GM18861 (cell line): ENCODE results near the gene TM4SF4.
A peak's percentile ranks its signal among the peaks of the same experiment; 100 is the strongest.

Source experiments
- ATAC-seq: cut with Tn5 transposase; IDR thresholded peaks from one replicate; pipeline ENCODE4 v1.9.1; 2021; ENCODE audit not compliant: unreplicated experiment

TM4SF4 gene

DNA sequence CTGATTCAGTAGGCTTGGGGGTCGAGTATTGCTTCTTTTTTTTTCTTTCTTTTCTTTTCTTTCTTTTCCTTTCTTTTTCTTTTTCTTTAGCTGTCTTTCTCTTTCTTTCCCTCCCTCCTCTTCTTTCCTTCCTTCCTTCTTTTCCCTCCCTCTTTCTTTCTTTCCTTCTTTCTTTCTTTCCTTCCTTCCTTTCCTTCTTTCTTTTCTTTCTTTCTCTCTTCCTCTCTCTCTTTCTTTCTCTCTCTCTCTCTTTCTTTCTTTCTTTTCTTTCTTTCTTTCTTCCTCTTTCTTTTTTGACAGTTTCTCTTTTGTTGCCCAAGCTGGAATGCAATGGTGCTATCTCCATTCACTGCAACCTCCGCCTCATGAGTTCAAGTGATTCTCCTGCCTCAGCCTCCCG, 36.0 kb downstream of the TM4SF4 start:
- no peak for ATAC-seq

DNA sequence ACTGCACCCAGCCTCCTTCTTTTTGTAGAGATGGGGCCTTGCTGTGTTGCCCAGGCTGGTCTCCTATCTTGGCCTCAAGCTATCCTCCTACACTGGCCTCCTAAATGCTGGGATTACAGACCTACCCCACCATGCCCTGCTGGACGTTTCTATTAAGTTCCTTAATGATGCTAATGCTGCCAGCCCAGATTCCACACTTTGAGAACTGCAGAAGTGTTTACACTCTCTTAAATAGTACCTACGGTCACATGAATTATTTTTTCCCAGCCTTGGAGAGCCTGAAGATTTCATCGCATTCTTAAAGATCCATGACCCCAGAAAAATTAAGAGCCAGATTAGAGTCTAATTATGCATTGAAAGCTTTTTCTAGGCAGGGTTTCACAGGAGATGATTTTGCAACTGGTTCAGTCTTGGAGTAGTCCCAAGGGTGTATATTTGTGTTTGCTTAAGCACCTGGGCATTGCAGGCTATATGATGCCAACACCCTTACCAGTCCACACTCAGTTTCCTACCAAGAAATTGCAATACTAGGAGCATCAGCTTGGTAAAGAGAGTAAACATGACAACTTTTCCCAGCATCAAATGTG, 36.6 kb downstream of the TM4SF4 start:
- ATAC-seq = no peak

DNA sequence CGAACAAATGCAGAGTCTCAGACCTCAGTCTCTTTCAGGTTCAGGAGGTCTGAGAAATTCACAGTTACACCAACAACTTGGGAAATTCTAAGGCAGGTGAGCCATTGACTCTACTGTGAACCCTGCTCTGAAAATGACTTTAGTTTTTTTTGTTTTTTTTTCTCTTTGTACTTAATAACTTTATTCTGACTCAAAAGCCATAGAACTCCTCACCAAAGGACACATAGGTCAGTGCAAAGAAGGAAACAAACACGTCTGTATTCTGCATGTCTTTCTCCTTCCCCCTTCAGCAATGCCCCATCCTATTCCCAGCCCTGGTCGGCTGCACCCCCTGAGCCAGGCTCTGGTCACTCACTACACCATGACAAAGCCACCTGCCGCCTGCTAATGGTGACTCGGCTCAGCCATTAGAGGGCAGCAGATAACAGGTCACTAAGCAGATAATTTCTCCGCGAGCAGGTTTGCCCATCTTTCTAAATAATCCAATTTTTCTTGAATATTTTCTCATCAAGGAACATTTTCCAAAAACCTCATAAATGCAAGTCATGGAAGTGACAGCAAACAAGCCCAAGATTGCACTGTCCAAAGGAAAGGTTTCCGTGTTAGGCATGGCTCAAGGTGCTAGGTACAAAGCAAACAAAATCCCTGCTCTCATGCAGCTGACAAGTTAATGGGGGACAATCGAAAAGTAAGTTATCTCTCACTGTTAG, 37.7 kb downstream of the TM4SF4 start:
- ATAC-seq = peak; percentile 87

DNA sequence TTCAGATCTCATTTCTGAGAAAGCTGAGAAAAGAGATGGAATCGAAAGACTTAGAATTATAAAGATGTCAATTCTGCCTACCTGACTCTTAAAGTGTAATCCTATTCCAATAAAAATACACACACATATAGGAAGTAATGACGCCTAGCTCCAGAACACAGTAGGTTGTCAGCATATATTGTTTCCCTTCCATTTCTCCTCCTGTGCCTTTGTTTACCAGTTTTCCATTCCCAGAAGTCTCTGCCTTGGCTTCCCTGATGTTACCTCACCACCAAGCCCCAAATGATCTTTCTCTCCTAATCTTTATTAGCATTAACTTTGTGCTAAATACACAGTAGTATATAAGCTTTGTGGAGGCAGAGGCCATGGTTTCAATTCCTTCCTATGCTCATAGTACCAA, 40.0 kb downstream of the TM4SF4 start:
- no peak for ATAC-seq

DNA sequence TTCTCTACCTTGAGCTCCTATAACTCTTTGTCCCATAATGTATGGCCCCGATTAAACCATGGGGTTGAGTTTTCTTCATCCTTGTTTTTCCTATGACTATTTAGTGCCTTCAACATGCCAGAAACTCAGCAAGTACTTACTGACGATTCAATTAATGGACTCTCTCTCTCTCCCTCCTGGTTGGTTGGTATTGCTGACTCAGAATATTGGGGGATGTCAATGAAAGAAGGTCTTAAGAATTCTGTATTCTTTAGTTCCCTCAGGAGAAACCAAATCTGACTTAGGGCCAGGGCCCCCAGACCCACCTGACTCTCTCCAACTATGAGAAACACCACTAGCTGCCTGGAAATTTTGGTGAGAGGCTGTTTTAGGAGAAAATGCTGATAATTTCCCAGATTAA, 40.8 kb downstream of the TM4SF4 start:
- no peak for ATAC-seq

DNA sequence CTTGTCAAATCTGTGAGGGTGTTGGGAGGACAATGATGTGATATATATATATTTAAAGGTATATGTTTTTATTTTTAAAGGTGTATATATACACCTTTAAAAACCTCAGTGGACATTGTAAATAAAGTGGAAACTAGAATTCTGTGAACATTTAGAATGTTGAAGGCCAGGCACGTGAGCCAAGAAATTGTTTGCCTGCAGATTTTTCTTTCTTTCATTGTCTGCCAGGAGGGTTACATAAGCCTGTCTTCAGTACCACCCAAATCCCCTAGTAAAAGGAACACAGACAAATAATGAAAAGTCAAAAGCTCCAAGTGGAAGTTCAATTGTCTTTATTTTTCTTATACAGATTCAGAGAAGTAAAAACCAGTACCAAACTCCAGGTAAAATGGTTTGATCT, 42.4 kb downstream of the TM4SF4 start:
- ATAC-seq = no peak

DNA sequence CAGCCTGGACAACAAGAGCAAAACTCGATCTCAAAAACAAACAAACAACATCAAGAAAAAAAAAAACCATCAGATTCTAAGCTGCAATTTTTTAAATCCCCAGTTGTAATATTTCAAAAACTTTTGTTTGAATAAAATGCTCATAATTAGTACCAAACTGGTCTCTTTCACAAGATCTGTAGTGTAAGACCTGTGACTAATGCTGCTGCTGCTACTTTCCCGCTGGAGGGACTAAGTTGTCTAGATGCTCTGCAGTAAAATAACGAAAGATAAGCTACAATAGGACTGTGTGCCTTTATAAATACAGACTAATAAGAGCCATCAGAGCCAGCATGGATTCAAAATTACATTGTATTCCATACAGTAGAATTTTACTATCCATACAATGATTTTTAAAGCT, 45.4 kb downstream of the TM4SF4 start:
- ATAC-seq = no peak

DNA sequence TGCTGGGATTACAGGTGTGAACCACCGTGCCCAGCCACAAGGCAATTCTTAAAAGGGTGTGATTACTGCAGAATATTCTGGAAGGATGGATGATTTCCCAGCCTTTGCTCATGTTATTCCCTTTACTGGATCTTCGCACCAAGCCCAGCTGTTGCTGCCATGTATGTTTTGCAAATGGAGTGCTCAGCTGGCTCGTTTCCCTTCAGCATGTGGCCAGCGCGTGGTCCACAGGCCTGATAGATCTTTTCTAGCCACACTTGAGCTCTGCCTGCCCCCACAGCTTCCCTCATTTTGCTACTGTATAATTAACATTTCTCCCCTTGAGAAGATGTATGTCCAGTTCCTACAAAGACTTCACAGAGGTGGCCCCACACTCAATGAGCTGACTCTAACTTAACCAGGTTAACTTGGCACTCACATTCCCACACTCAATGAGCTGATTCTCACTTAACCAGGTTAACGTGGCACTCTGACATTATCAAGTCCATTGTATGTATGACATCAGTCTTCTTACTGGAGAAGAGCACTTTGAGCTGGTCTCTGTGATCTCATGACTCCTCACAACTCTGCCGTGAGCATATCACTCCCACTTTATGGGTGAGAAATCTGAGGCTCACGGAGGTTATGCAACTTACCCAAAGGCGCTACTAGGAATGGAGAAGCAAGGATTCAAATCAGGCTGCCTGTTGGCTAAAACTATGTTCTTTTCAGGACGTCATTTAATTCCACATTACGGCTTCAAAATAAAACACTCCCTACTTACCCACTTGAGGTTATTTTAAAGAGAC, 49.2 kb downstream of the TM4SF4 start:
- no peak for ATAC-seq

DNA sequence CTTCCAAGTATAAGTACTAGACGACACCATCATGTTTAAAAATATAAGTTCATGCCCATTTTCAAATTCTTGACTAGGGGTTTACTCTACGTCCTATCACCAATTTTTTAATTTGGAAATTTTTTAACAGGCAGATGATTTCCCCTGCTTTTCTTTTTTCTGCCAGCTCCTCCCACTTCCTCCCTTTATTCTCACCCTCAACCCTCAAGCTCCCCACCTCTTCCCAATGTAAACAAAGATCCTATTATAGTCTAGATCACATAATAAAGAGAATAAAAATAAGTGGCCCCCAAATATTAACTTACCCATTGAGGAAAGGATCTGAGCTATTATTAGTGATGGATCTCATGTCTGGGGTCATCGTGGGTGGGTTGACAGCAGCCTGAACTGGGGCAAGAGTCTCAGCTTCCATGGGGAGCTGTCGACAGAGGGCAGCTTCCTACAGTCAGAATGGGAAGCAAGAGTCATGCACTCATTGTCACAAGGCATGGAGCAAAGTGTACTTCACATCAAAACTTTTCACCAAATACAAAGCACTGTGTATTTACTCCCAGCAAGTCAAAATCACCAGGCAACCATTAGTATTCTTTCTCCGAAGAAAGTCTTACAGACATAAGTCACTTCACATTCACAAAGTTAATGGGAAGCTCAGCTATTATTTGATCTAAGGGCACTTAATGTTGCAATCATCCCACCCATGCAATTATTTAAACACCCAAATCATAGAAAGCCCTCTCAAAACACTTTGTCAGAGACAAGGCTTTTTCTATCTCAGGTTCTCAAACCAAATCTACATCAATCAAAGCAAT, 53.2 kb downstream of the TM4SF4 start:
- no peak for ATAC-seq

DNA sequence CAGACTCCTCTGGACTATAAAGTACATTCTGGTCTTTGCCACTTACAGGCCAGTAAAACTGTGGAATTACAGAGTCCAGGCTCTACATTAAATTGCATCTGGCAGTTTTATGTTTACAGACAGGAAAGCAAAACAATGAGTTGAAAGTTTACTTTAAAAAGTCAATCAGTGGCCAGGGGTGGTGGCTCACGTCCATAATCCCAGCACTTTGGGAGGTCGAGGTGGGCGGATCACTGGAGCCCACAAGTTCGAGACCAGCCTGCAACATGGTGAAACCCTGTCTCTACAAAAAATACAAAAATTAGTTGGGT, 53.8 kb downstream of the TM4SF4 start:
- ATAC-seq = no peak

DNA sequence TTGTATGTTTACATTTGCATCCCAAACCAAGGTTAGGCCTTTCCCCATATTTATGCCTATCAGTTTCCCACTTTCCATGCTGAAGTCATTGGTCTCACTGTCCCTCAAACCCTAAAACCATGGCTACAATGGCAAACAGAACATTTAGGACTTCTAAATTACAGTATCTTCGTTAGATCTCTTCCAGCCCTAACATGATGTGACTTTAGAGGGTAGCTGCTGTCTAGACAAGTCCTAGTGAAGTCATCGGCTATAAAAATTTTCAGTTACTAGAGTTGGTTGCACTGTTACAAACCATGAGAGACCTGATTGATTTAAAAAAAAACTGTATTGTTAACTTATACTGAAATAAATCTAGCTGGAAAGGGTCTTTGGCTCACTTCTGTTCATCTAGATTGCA, 54.6 kb downstream of the TM4SF4 start:
- ATAC-seq = no peak

DNA sequence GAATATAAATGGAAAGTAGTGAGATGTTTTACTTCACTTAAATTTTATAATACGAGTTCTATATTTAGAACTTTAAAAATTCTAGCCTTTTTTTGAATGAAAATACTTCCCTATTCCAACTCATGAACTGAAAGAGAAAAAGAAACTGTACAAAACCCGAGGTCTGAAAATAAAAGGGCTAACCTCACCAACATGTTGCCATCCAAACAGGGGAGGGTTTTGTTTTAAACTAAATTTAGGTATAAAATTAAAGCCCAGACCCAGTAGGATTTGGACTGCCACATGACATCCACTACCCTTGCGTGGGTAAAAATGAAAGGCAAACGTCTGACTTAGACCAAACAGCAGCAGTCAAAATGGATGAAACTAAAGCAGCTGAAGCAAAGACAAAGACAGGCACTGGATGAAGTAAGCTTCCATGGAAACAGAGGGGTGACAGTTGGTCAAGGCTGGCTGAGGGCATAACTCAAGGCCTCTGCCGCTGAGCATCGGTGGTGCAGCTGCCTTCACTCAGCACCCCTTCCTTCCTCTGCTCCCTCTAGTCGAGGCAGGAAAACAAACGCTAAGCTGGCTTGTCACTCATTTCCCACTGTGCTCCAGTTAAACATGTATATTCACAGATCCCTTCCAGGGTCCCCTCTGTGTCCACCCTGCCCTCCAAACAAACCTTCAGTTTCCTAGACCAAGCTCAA, 58.1 kb downstream of the TM4SF4 start:
- ATAC-seq = no peak

DNA sequence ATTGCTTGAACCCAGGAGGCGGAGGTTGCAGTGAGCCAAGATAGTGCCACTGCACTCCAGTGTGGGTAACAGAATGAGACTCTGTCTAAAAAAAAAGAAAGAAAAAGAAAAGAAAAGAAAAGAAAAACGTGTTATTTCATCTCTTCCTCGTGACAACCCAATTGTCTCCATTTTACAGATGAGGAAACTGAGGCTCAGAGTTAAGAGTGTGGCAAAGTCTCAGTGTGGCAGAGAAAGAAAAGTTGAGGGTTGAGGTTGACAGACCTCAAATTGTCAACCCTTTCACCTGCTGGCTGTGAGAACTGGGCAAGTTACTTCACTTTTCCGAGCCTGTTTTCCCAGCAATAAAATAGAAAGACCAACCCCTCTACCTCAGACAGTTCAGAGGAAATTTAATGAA, 59.6 kb downstream of the TM4SF4 start:
- no peak for ATAC-seq

DNA sequence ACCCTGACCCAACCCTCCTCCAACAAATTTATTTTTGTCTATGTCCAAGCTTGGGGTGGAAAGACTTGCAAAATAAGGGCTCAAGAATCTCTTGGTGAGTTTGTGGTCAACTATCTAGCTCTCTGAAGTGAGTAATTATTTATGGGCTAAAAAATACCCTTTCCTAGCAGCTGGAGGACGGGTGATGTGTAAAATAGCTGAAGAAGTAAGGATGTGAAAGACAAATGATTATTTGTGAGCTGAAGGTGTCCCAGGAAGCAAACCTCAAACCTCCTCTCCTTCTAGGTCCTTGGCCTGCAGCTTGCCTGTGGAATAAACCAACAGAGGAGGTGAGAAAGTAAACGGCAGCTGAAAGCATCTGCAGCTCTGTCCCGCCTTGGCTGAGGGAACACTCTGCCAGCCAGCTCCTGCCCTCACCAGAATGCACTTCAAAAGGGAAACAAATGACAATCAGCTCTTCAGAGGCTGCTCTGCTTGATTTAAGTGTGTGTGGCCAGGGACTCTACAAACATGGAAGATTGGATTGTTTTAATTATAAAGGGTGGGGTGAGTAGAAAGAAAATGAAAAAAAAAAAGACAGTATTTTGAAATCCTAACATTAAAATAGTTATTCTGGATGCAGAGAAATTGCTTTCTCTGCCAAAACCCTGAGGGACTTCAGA, 60.3 kb downstream of the TM4SF4 start:
- no peak for ATAC-seq

DNA sequence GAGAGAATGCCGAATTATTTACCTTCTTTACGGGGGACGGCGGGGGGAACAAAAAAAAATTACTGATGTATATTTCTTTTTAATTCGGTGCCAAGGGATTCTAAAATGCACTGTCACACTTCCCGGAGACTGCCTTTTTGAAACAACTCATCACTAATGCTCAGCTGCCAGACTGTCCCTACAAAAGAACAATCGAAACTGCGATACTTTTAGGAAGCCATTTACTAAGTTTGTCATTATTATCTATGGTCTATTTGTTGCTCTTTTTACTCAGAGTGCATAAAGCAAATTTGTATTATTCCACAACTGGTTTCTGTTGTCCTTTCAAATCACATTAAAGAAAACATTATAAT, 60.8 kb downstream of the TM4SF4 start:
- no peak for ATAC-seq

DNA sequence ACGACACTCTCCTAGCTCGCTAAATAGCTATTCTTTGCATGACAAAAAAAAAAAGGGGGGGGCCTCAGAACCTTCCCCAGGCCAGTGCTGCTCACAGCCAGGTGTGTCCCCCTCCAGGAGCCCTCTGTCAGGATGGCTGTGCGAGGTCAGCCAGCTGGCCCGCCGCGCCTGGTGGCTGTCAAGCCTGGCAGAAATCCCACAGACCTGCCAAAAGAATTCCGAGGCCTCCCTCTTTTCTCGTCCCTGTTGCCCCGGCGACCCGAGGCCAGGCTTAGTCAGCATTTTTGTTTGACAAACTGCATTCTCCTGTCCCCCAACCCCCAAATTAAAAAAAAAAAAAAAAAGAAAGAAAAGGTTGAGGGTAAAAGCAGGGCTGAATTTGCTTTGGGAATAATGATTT, 61.9 kb downstream of the TM4SF4 start:
- ATAC-seq = no peak

DNA sequence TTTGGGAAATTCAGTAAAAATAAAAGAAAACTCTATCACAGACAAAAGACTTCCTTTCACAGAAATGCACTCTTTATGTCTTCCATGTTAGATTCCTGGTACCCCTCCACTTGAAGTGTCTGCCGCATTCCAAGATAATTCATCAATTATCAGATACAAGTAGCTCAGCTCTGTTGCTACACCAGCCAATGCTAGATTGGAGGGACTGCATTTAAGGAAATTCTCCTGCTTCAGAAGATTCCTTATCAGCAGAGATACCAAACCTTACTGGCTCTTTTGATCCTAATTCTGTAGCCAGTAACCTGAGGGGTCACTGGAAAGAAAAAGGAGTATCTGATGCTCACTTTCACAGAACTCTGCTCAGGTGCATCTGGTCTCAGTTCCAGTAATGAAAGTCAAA, 63.9 kb downstream of the TM4SF4 start:
- no peak for ATAC-seq

DNA sequence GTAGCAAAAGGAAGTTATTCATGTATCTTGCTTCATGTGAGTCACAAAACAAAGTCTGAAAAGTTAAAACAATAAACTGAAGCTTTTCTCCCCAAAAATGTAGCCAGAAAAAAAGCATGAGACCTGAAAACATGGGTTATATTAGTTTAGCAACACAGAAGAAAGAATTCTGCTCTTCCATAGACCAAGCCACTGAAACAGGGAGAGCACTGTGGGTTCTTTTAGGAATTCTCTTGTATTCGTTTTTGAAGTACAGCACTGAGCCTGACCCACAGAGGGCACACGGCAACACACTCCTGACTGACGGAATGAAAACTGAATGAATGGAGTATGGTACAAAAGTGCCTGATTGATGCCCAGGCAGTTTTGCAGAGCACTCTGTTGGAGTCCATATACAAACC, 66.6 kb downstream of the TM4SF4 start:
- no peak for ATAC-seq

DNA sequence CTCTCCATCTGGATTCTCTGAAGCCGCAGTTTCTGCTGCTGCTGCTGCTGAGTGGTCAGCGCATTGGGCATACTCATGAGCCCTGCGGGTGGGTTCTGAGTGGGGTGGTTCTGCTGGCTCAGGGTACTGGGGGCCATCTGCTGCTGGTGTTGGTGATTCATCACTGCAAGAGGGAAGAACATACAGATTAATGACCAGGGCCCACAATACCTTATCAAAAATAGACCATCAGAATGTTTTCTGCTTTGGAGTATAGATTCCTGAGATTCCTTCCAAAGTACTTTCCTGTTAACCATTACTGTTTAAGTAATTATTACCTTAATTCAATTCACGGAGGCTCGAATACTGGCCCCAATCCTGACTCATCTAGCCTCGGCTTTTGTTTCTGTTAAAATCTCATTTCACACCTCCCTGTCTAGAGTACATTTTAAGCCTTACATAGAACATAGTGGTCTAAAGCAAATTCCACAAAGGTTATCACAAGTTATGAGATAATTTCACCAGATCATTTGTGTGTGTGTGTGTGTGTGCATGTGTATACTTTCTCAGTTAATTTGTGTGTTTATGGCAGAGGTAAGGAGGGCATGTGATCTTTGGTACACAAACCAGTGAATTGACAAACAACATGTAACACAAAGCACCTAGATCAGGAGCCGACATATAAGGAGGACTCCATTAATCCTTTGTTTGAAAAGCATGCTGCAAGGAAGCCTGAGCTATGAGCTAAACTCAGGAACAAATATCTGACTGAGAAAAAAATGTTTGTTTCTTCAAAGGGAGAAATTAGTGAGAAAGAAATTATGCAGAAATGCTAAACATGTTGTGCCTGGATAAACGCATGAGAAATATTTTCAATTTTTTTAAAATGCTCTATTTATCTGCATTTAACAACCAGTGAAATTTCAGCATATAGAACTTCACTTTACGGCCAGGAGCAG, 68.1 kb downstream of the TM4SF4 start:
- no peak for ATAC-seq

DNA sequence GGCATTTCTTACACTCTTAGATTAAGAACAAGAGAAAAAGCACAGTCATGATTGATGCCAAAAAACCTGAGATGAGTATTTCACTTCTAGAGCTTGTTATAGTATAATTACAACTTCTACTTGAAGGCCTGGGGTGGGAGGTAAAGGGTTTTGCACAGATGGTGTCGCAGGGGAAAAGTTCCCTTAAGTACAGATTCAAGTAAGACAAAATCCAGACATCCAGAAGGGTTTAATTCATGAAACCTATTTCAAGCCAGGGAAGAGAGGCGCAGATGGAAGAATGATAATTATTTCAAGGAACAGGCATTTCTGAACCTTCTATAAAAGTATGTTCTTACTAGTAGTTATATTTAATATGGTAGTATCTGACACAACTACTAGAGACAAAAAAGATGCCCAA, 70.6 kb downstream of the TM4SF4 start:
- no peak for ATAC-seq
